HL-60 (cell line): Measurements from ENCODE around the gene KCMF1.

Experiments used
- DNase-seq, 2 experiments: peaks; one replicate each; pipeline ENCODE4 v3.0.0-alpha.2; 2010 to 2020; ENCODE audit warnings: low read depth in 1 of 2, low spot score in 1 of 2
- H3K27ac ChIP-seq: fragments of 250-450 bp; sonication (Bioruptor Pico); replicated peaks from 2 replicates; pipeline ENCODE4 v1.5.1; 2020; ENCODE audit warnings: mild to moderate bottlenecking, moderate library complexity
- H3K27me3 ChIP-seq: fragments of 250-450 bp; sonication (Bioruptor Pico); 2 replicates; pipeline ENCODE4 v1.5.1; 2021; ENCODE audit warnings: mild to moderate bottlenecking, moderate library complexity; ENCODE audit not compliant: insufficient read depth, poor library complexity, severe bottlenecking
- H3K4me3 ChIP-seq: replicated peaks from 2 replicates; pipeline ENCODE4 v1.5.1; 2011; ENCODE audit warnings: mild to moderate bottlenecking, control low read depth, low read length; ENCODE audit not compliant: insufficient read depth
- GABPA ChIP-seq: IDR thresholded peaks from 2 replicates; pipeline ENCODE4 v1.6.1; 2012; ENCODE audit warnings: low read depth
- POLR2AphosphoS5 ChIP-seq: IDR thresholded peaks from 2 replicates; pipeline ENCODE4 v1.6.1; 2012; ENCODE audit warnings: low read depth
- REST ChIP-seq: IDR thresholded peaks from 2 replicates; pipeline ENCODE4 v1.6.1; 2012; ENCODE audit warnings: low read depth; ENCODE audit not compliant: insufficient replicate concordance
- SPI1 ChIP-seq: IDR thresholded peaks from 2 replicates; pipeline ENCODE4 v1.6.1; 2012; ENCODE audit warnings: low read depth, mild to moderate bottlenecking, borderline replicate concordance
- TF ChIP-seq, protein P1 (sequence below): IDR thresholded peaks from one replicate; pipeline ENCODE4 v1.5.1; 2011; ENCODE audit warnings: low read length, control low read depth, inconsistent platforms; ENCODE audit not compliant: insufficient read depth

The KCMF1 gene

GRCh38 chr2:84946204-84947009 is 24.6 kb upstream of the KCMF1 start:
- Histone ChIP-seq H3K27me3 (no peaks in the 10 kb centered on the region), H3K4me3 (no peak overlapping the region), H3K27ac (peak overlapping the region; percentile 69)
- peak; percentile 68; the same call in 1 of the 2 replicates for TF ChIP-seq POLR2AphosphoS5
- peak; percentile 89 for TF ChIP-seq SPI1
- TF ChIP-seq GABPA: no peak
- peak in 1 of 2 experiments; percentile 81 for DNase-seq

GRCh38 chr2:84947010-84947593 is 23.9 kb upstream of the KCMF1 start:
- DNase-seq: no peak
- Histone ChIP-seq H3K27ac (peak overlapping the region; percentile 69), H3K4me3 (no peak overlapping the region), H3K27me3 (no peaks in the 10 kb centered on the region)
- TF ChIP-seq GABPA (no peak), POLR2AphosphoS5 (no peak), SPI1 (no peak), REST (no peak)
- TF ChIP-seq, protein P1, sequence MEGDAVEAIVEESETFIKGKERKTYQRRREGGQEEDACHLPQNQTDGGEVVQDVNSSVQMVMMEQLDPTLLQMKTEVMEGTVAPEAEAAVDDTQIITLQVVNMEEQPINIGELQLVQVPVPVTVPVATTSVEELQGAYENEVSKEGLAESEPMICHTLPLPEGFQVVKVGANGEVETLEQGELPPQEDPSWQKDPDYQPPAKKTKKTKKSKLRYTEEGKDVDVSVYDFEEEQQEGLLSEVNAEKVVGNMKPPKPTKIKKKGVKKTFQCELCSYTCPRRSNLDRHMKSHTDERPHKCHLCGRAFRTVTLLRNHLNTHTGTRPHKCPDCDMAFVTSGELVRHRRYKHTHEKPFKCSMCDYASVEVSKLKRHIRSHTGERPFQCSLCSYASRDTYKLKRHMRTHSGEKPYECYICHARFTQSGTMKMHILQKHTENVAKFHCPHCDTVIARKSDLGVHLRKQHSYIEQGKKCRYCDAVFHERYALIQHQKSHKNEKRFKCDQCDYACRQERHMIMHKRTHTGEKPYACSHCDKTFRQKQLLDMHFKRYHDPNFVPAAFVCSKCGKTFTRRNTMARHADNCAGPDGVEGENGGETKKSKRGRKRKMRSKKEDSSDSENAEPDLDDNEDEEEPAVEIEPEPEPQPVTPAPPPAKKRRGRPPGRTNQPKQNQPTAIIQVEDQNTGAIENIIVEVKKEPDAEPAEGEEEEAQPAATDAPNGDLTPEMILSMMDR: no peak

DNA sequence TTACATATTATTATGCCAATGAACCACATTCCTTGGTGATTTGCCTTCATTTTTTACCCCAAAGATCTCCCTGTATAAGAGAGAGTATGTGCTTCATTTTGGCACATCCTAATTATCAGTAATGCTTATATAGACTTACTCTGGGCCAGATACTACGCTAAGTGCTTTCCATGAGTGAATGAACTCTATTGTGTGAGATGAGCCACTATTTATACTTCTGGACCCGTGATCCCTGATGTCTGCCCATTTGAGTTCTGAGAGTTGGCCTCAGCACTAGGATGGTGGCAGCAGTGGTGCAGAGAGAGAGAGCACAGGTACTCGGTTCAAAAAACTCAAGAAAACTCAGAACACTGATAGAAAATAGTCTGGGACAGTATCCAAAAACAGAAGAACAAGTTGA is 17.4 kb upstream of the KCMF1 start:
- Histone ChIP-seq H3K27me3 (no peaks in the 10 kb centered on the region), H3K4me3 (no peak overlapping the region), H3K27ac (no peak overlapping the region)
- no peak for DNase-seq
- TF ChIP-seq GABPA (no peak), REST (no peak), SPI1 (no peak), POLR2AphosphoS5 (no peak)
- TF ChIP-seq, protein P1: no peak

- no peak overlapping the region for H3K27ac ChIP-seq
- no peak overlapping the region for H3K4me3 ChIP-seq
- no peak for DNase-seq
- H3K27me3 ChIP-seq: no peaks in the 10 kb centered on the region
- no peak for TF ChIP-seq POLR2AphosphoS5
These were observed 16.6 kb upstream of the KCMF1 start for GRCh38 chr2:84954329-84954728.
